Tibial artery (tissue), 4 donors: Measurements from ENCODE around the gene SLC29A3.

ENCODE experiments used
- DNase-seq, 2 donors: peaks; one replicate each; pipeline ENCODE4 v3.0.0-alpha.2; 2019
- H3K27ac ChIP-seq, 2 donors: fragments of 200-600 bp; sonication (generic) in 1 of 2; 1 replicate in 1 of 2; 2 replicates in 1 of 2; pipeline ENCODE4 v1.5.1; 2018 to 2019; ENCODE audit warnings: mild to moderate bottlenecking in 1 of 2
- H3K27me3 ChIP-seq, 2 donors: fragments of 200-600 bp; sonication (generic) in 1 of 2; one replicate each; pipeline versions ENCODE4 v1.5.1 to v1.6.0; 2016 to 2019
- H3K36me3 ChIP-seq, 3 donors: fragments of 200-600 bp; sonication (generic) in 2 of 3; one replicate each; pipeline ENCODE4 v1.5.1; 2016 to 2019; ENCODE audit warnings: mild to moderate bottlenecking in 2 of 3
- H3K4me1 ChIP-seq, 4 donors: fragments of 200-600 bp; sonication (generic) in 2 of 4; 1 replicate in 3 of 4; 2 replicates in 1 of 4; pipeline ENCODE4 v1.5.1; 2016 to 2019
- H3K4me3 ChIP-seq, 2 donors: fragments of 200-600 bp; sonication (generic) in 1 of 2; 1 replicate in 1 of 2; 2 replicates in 1 of 2; pipeline ENCODE4 v1.5.1; 2018 to 2019; ENCODE audit warnings: mild to moderate bottlenecking in 2 of 2
- H3K9me3 ChIP-seq, 3 donors: fragments of 200-600 bp; sonication (generic) in 1 of 3; one replicate each; pipeline ENCODE4 v1.5.1; 2016 to 2019
- CTCF ChIP-seq, 2 experiments: fragments of 200-600 bp in 1 of 2; fragments of 450-650 bp in 1 of 2; IDR thresholded peaks; one replicate each; pipeline ENCODE4 v1.5.1; 2017 to 2019; ENCODE audit warnings: antibody characterized with exemption in 2 of 2, mild to moderate bottlenecking in 1 of 2, moderate library complexity in 1 of 2
- intact Hi-C: fragments of 100-400 bp; cut with DNase I; formaldehyde crosslinking; loops from one replicate; pipeline ENCODE4 v1.15.0; 2023; ENCODE audit warnings: low total_unique reads

The SLC29A3 gene

GRCh38 chr10:71383972-71384687 is 65.1 kb downstream of the SLC29A3 start:
- peaks cover 0 to 3% of the 10 kb centered on the region in 2 donors for H3K27me3 ChIP-seq
- TF ChIP-seq CTCF (IDR thresholded peaks at IDR 0.05), result peak; percentile 89 to 91
- no peaks in the 10 kb centered on the region for H3K36me3 ChIP-seq
- H3K27ac ChIP-seq, result no peak overlapping the region
- no peaks in the 10 kb centered on the region for H3K9me3 ChIP-seq
- intact Hi-C loops, result loop anchor here (5.0 to 10.0 kb wide), 3 partner anchors 188 to 391 kb away; partner anchors contain the start of gene VSIR
- H3K4me3 ChIP-seq, result no peak overlapping the region
- peak; percentile 55 to 83 for DNase-seq
- H3K4me1 ChIP-seq, result no peaks in the 10 kb centered on the region

GRCh38 chr10:71388171-71388570 is 69.1 kb downstream of the SLC29A3 start:
- intact Hi-C loops, result loop anchor here (5.0 to 10.0 kb wide), 2 partner anchors 387 to 424 kb away; partner anchors contain the start of gene VSIR
- TF ChIP-seq CTCF (IDR thresholded peaks at IDR 0.05), result no peak

GRCh38 chr10:71388583-71389310 is 69.7 kb downstream of the SLC29A3 start:
- intact Hi-C loops, result loop anchor here (5.0 to 10.0 kb wide), 2 partner anchors 386 to 424 kb away; partner anchors contain the start of gene VSIR
- Histone ChIP-seq H3K4me3 (no peak overlapping the region), H3K4me1 (no peaks in the 10 kb centered on the region), H3K27me3 (peaks cover 0 to 24% of the 10 kb centered on the region in 2 donors), H3K36me3 (no peaks in the 10 kb centered on the region), H3K27ac (no peak overlapping the region), H3K9me3 (no peaks in the 10 kb centered on the region)
- TF ChIP-seq CTCF (IDR thresholded peaks at IDR 0.05), result no peak
- DNase-seq, result no peak

More at GRCh38 chr10:71388171-71388570, 69.1 kb downstream of the SLC29A3 start:
- Histone ChIP-seq H3K27ac (no peak overlapping the region), H3K27me3 (peaks cover 0 to 24% of the 10 kb centered on the region in 2 donors), H3K4me3 (no peak overlapping the region), H3K9me3 (no peaks in the 10 kb centered on the region), H3K4me1 (no peaks in the 10 kb centered on the region), H3K36me3 (no peaks in the 10 kb centered on the region)
- DNase-seq, result no peak

GRCh38 chr10:71389768-71390460 is 70.9 kb downstream of the SLC29A3 start:
- intact Hi-C loops, result loop anchor here (5.0 to 10.0 kb wide), 4 partner anchors 63 to 422 kb away; partner anchors contain the start of gene VSIR

More at GRCh38 chr10:71389768-71390460, 70.9 kb downstream of the SLC29A3 start:
- no peak for DNase-seq
- Histone ChIP-seq H3K36me3 (no peaks in the 10 kb centered on the region), H3K27me3 (peaks cover 0 to 24% of the 10 kb centered on the region in 2 donors), H3K27ac (no peak overlapping the region), H3K4me1 (no peaks in the 10 kb centered on the region), H3K4me3 (no peak overlapping the region), H3K9me3 (no peaks in the 10 kb centered on the region)
- TF ChIP-seq CTCF (IDR thresholded peaks at IDR 0.05), result no peak
